H1 (cell line): ENCODE data around the gene MRPS26. TPM values are rescaled to one million over a fixed set of nuclear protein-coding genes. Genes with fewer than 3 reads are reported as not detected.
"Not testable (repeated sequence)": the region's sequence is repeated elsewhere in the genome, so short reads cannot be mapped to it uniquely, and the experiment has no call there.

ENCODE experiments used
- CTCF ChIA-PET: fragments of 300-600 bp; sonication (Branson Sonifier 250); formaldehyde crosslinking; loops from one replicate; lab custom pipeline; 2021; ENCODE audit not compliant: partially characterized antibody; lab: Charles Lee
- POLR2A ChIA-PET: fragments of 300-600 bp; sonication (Branson Sonifier 250); formaldehyde crosslinking; loops from one replicate; lab custom pipeline; 2021; ENCODE audit warnings: inconsistent platforms; ENCODE audit not compliant: partially characterized antibody; lab: Charles Lee
- DNase-seq, 2 experiments: peaks; one replicate each; pipeline versions ENCODE4 v3.0.0 to v3.0.0-alpha.2; 2010 to 2022; ENCODE audit warnings: low spot score in 2 of 2, low read depth in 1 of 2, mixed read lengths in 1 of 2
- FAIRE-seq: peaks from 2 replicates; lab custom pipeline; 2011; peaks lifted over from hg19 to GRCh38; lab: Jason Lieb, UNC
- H2AFZ ChIP-seq: 2 replicates; pipeline ENCODE4 v1.8.1; 2012; ENCODE audit warnings: low read length, inconsistent platforms
- H2AK5ac ChIP-seq: 2 replicates; pipeline ENCODE4 v1.6.1; 2013; ENCODE audit warnings: low read depth, low read length
- H2BK120ac ChIP-seq: replicated peaks from 2 replicates; pipeline ENCODE3; 2013; ENCODE audit warnings: low read depth, low read length, inconsistent platforms
- H2BK12ac ChIP-seq: 2 replicates; pipeline ENCODE4 v1.6.1; 2013; ENCODE audit warnings: low read depth, low read length
- H2BK15ac ChIP-seq: 2 replicates; pipeline ENCODE4 v1.6.1; 2013; ENCODE audit warnings: low read length
- H2BK20ac ChIP-seq: 2 replicates; pipeline ENCODE4 v1.6.1; 2013; ENCODE audit warnings: low read length
- H2BK5ac ChIP-seq: 2 replicates; pipeline ENCODE4 v1.6.1; 2013; ENCODE audit warnings: low read depth, low read length
- H3K14ac ChIP-seq: 2 replicates; pipeline ENCODE4 v1.6.1; 2013; ENCODE audit warnings: inconsistent platforms; ENCODE audit not compliant: insufficient read length
- H3K18ac ChIP-seq: 2 replicates; pipeline ENCODE4 v1.6.1; 2013; ENCODE audit warnings: low read length; ENCODE audit errors: extremely low read depth
- H3K23ac ChIP-seq: 2 replicates; pipeline ENCODE4 v1.6.1; 2013; ENCODE audit warnings: inconsistent platforms; ENCODE audit not compliant: insufficient read length
- H3K23me2 ChIP-seq: 2 replicates; pipeline ENCODE4 v1.6.1; 2013; ENCODE audit warnings: low read depth, low read length
- H3K27ac ChIP-seq: 2 replicates; pipeline ENCODE4 v1.6.1; 2011; ENCODE audit warnings: low read depth, low read length, inconsistent platforms
- H3K27me3 ChIP-seq, 4 experiments: replicated peaks in 1 of 4; 1 replicate in 1 of 4; 2 replicates in 3 of 4; pipeline versions ENCODE4 v1.6.1 to v1.8.1; 2011 to 2013; ENCODE audit warnings: low read length in 3 of 4, mild to moderate bottlenecking in 3 of 4, inconsistent platforms in 2 of 4, mixed read lengths in 2 of 4, moderate library complexity in 1 of 4; ENCODE audit not compliant: control insufficient read depth in 3 of 4, insufficient read depth in 3 of 4; ENCODE audit errors: extremely low read depth in 1 of 4
- H3K36me3 ChIP-seq, 4 experiments: 2 replicates each; pipeline versions ENCODE4 v1.6.1 to v1.8.1; 2011 to 2013; ENCODE audit warnings: mild to moderate bottlenecking in 4 of 4, low read length in 3 of 4, moderate library complexity in 2 of 4, control low read depth in 1 of 4, inconsistent platforms in 1 of 4; ENCODE audit not compliant: insufficient read depth in 4 of 4, control insufficient read depth in 2 of 4
- H3K4ac ChIP-seq: replicated peaks from 2 replicates; pipeline ENCODE3; 2013; ENCODE audit warnings: low read length, low read depth, mixed read lengths, inconsistent platforms; ENCODE audit not compliant: insufficient read length
- H3K4me1 ChIP-seq, 4 experiments: replicated peaks in 1 of 4; 1 replicate in 1 of 4; 2 replicates in 3 of 4; pipeline versions ENCODE4 v1.6.1 to v1.8.1; 2011 to 2013; ENCODE audit warnings: low read length in 3 of 4, inconsistent platforms in 2 of 4, mixed read lengths in 1 of 4; ENCODE audit not compliant: insufficient read depth in 4 of 4, control insufficient read depth in 3 of 4
- H3K4me2 ChIP-seq, 2 experiments: 2 replicates each; pipeline versions ENCODE4 v1.6.1 to v1.8.1; 2011 to 2013; ENCODE audit warnings: low read depth in 2 of 2, low read length in 2 of 2, control low read depth in 1 of 2, inconsistent platforms in 1 of 2, mild to moderate bottlenecking in 1 of 2; ENCODE audit not compliant: insufficient read depth in 1 of 2
- H3K4me3 ChIP-seq, 4 experiments: fragments of 200-600, 300-600 bp in 1 of 4; sonication (generic), shearing (Covaris generic), sonication (Bioruptor Twin) in 1 of 4; 2 replicates each; pipeline versions ENCODE4 v1.5.1 to v1.8.1; 2011 to 2016; ENCODE audit warnings: low read length in 4 of 4, low read depth in 3 of 4, control low read depth in 2 of 4, inconsistent platforms in 2 of 4, mild to moderate bottlenecking in 2 of 4, mixed read lengths in 1 of 4, moderate library complexity in 1 of 4; ENCODE audit not compliant: insufficient read depth in 2 of 4; ENCODE audit errors: extremely low read depth in 1 of 4
- H3K56ac ChIP-seq: replicated peaks from 2 replicates; pipeline ENCODE3; 2013; ENCODE audit warnings: low read depth, mild to moderate bottlenecking, mixed read lengths, low read length, inconsistent platforms; ENCODE audit not compliant: insufficient read length
- H3K79me1 ChIP-seq: 2 replicates; pipeline ENCODE4 v1.6.1; 2013; ENCODE audit warnings: low read depth, low read length, control low read depth
- H3K79me2 ChIP-seq, 2 experiments: 2 replicates each; pipeline versions ENCODE4 v1.6.1 to v1.8.1; 2012 to 2013; ENCODE audit warnings: low read length in 2 of 2, mild to moderate bottlenecking in 2 of 2, inconsistent platforms in 1 of 2; ENCODE audit not compliant: insufficient read depth in 2 of 2, control insufficient read depth in 1 of 2
- H3K9ac ChIP-seq, 4 experiments: replicated peaks in 1 of 4; 1 replicate in 1 of 4; 2 replicates in 3 of 4; pipeline versions ENCODE4 v1.6.1 to v1.8.1; 2011 to 2013; ENCODE audit warnings: low read depth in 3 of 4, low read length in 3 of 4, control low read depth in 2 of 4, mild to moderate bottlenecking in 2 of 4, moderate library complexity in 2 of 4, inconsistent platforms in 1 of 4; ENCODE audit errors: extremely low read depth in 1 of 4
- H3K9me3 ChIP-seq, 2 experiments: 2 replicates each; pipeline versions ENCODE4 v1.6.1 to v1.8.1; 2012 to 2013; ENCODE audit warnings: mild to moderate bottlenecking in 2 of 2, moderate library complexity in 2 of 2, control low read depth in 1 of 2, inconsistent platforms in 1 of 2, low read depth in 1 of 2, low read length in 1 of 2, mixed read lengths in 1 of 2; ENCODE audit not compliant: insufficient read depth in 2 of 2
- H4K20me1 ChIP-seq, 2 experiments: replicated peaks in 1 of 2; 2 replicates each; pipeline versions ENCODE3 to v1.8.1; 2011 to 2013; ENCODE audit warnings: inconsistent platforms in 2 of 2, low read length in 2 of 2, mild to moderate bottlenecking in 1 of 2; ENCODE audit not compliant: insufficient read depth in 2 of 2, control insufficient read depth in 1 of 2
- H4K5ac ChIP-seq: 2 replicates; pipeline ENCODE4 v1.6.1; 2013; ENCODE audit warnings: low read length, low read depth, mixed read lengths, inconsistent platforms; ENCODE audit not compliant: insufficient read length
- H4K8ac ChIP-seq: 2 replicates; pipeline ENCODE4 v1.8.0; 2013; ENCODE audit warnings: mild to moderate bottlenecking, moderate library complexity, low read length, inconsistent platforms; ENCODE audit not compliant: insufficient read depth; ENCODE audit errors: extremely low read depth
- H4K91ac ChIP-seq: replicated peaks from 2 replicates; pipeline ENCODE3; 2013; ENCODE audit warnings: low read length, mixed read lengths, inconsistent platforms; ENCODE audit not compliant: insufficient read length
- TAF1 ChIP-seq: IDR thresholded peaks from 2 replicates; pipeline ENCODE4 v1.6.1; 2011; ENCODE audit warnings: mild to moderate bottlenecking, low read depth, low read length
- WGBS, 2 experiments: shearing (Covaris generic) in 1 of 2; methylation state at CpG; one replicate each; pipeline versions ENCODE4 v1.1.6 to v1.1.7; 2013 to 2015; ENCODE audit warnings: low lambda C conversion rate in 2 of 2, mixed read lengths in 2 of 2, inconsistent platforms in 1 of 2, low coverage in 1 of 2, missing lambda C conversion rate in 1 of 2; ENCODE audit not compliant: insufficient replicate concordance in 2 of 2, insufficient coverage in 1 of 2, insufficient read length in 1 of 2; ENCODE audit errors: extremely low coverage in 1 of 2, missing lambda C conversion rate in 1 of 2; 5-methylcytosine and 5-hydroxymethylcytosine counted together
- polyA plus RNA-seq, 7 experiments: library from polyadenylated mRNA; depleted of rRNA in 3 of 7; stranded (reverse) in 5 of 7; unstranded in 2 of 7; fragments of >200 nt in 5 of 7; fragments of 200-250 nt in 2 of 7; gene quantifications; 1 replicate in 5 of 7; 2 replicates in 1 of 7; 4 replicates in 1 of 7; pipeline versions ENCODE4 v1.2.1 to v1.2.3, GENCODE V29; 2011 to 2013; ENCODE audit warnings: missing spikeins in 2 of 7, mixed read lengths in 2 of 7
- total RNA-seq: library from RNA; stranded (reverse); fragmentation: NEBNext Ultra II Directional; extraction: Animal tissue kit (Norgen Biotek cat#: 25700); gene quantifications from 2 replicates; pipeline ENCODE4 v1.2.1, GENCODE V29; 2021

The MRPS26 gene
- total and polyA plus RNA-seq, 2 of the 8 experiments (the other 6 are each of a cell fraction or from before 2014, with no cell fraction given) = 83.6 to 103 TPM

- Histone ChIP-seq H3K79me1 (no peaks in the 10 kb centered on the region), H4K20me1 (no peaks in the 10 kb centered on the region), H4K5ac (no peak overlapping the region), H2BK20ac (no peak overlapping the region), H3K9ac (no peak overlapping the region), H3K23me2 (no peaks in the 10 kb centered on the region), H4K91ac (peak overlapping the region; percentile 19), H3K4me2 (no peak overlapping the region), H3K4me1 (no peaks in the 10 kb centered on the region), H3K79me2 (no peaks in the 10 kb centered on the region), H2BK120ac (no peak overlapping the region), H2BK5ac (no peak overlapping the region), H2BK15ac (no peak overlapping the region), H3K18ac (no peak overlapping the region), H3K14ac (no peak overlapping the region), H3K27me3 (no peaks in the 10 kb centered on the region), H3K9me3 (no peaks in the 10 kb centered on the region), H3K23ac (no peak overlapping the region), H3K4me3 (no peak overlapping the region), H3K56ac (no peak overlapping the region), H3K27ac (no peak overlapping the region), H3K4ac (no peak overlapping the region), H3K36me3 (no peaks in the 10 kb centered on the region), H4K8ac (no peak overlapping the region), H2AFZ (no peak overlapping the region), H2AK5ac (no peak overlapping the region), H2BK12ac (no peak overlapping the region)
- ChIA-PET POLR2A (no interaction called here), CTCF (interaction anchor here (0.9 kb wide), 1 partner anchor 57 kb away, joined by 3 read pairs; no protein-coding TSS in a partner anchor)
- no peak for DNase-seq
- TF ChIP-seq TAF1 = no peak
- WGBS, 2 experiments = 83% methylated on average over 3 of the region's 3 CpGs; no CpG with 5 or more reads in 1 of the 2 experiments
- FAIRE-seq = no peak
Measured at GRCh38 chr20:3059489-3059888, 13.6 kb downstream of the MRPS26 start.

- not testable (repeated sequence) for H3K18ac ChIP-seq, H2BK20ac ChIP-seq, FAIRE-seq, H3K23me2 ChIP-seq, H3K79me2 ChIP-seq, H3K27me3 ChIP-seq, H3K9me3 ChIP-seq, H3K27ac ChIP-seq, H3K4ac ChIP-seq, H4K8ac ChIP-seq, H3K9ac ChIP-seq, H3K14ac ChIP-seq, H2BK5ac ChIP-seq, H4K91ac ChIP-seq, H2BK120ac ChIP-seq, H3K36me3 ChIP-seq, H3K4me1 ChIP-seq, H3K79me1 ChIP-seq, H3K56ac ChIP-seq, H2AFZ ChIP-seq, H4K20me1 ChIP-seq, H2AK5ac ChIP-seq, H3K4me2 ChIP-seq, H3K23ac ChIP-seq, H4K5ac ChIP-seq, DNase-seq, H2BK12ac ChIP-seq, H2BK15ac ChIP-seq, H3K4me3 ChIP-seq
- 78% methylated on average over 6 of the region's 6 CpGs; no CpG with 5 or more reads in 1 of the 2 experiments for WGBS, 2 experiments
- CTCF ChIA-PET = interaction anchor here (0.7 to 3.8 kb wide), 3 partner anchors 11 to 46 kb away, joined by 3 to 21 read pairs (median 3); no protein-coding TSS in a partner anchor
- POLR2A ChIA-PET = interaction anchor here (1.9 kb wide), 1 partner anchor 9 kb away, joined by 5 read pairs; no protein-coding TSS in a partner anchor
Measured at GRCh38 chr20:3064119-3064518, 18.3 kb downstream of the MRPS26 start.
